Loucy (cell line): ENCODE results near the gene RBBP6.

Experiments used
- CTCF ChIP-seq: fragments of 200-600 bp; sonication (generic); conservative IDR thresholded peaks from 2 replicates; pipeline ENCODE4 v1.5.1; 2014; ENCODE audit warnings: mild to moderate bottlenecking, antibody characterized with exemption, low read length
- EZH2phosphoT487 ChIP-seq: fragments of 200-600 bp; IDR thresholded peaks from 2 replicates; pipeline ENCODE4 v1.6.1; 2018; ENCODE audit warnings: antibody characterized with exemption, mild to moderate bottlenecking, moderate library complexity, borderline replicate concordance

- TF ChIP-seq CTCF: no peak
- TF ChIP-seq EZH2phosphoT487: no peak
Measured at GRCh38 chr16:24524855-24525677, 14.3 kb upstream of the RBBP6 start.
